ENCODE results near the gene FYB1. TPM values are rescaled to one million over a fixed set of nuclear protein-coding genes. Genes with fewer than 3 reads are reported as not detected.

The FYB1 gene
- total RNA-seq, 1 donor from 2014 or later = 84.9 TPM

DNA sequence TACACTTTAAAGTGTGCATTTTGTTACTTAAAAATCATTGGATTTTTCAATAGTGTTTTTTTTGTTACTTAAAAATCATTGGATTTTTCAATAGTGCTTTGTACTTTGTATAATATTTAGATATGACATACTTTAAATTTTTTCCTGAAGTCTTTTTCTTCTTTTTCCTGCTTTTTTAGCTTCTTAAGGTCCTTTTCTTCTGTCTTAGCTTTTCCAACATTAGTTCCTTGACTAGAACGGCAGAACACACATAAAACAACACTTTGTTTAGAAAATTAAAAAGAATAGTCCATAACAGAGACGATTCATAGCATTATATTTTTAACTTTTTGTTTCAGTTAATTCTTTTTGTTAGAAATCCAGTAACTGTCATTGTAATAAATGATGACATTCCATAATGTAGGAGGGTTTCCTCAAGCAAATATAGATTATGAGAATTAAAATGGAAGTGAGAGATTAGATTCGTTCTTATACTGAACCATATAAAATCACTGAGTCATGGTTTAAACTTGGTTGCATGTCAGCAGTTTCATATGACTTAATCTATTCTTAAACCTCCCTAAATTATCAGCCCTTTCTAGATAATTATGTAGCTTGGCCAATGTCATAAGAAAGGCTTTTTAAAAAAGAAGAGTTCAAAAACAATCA, 99.8 kb downstream of the FYB1 start:
- Mint-ChIP-seq H3K27me3 (no peaks in the 10 kb centered on the region), H3K4me3 (no peak overlapping the region), H3K36me3 (ENCODE audit: low read depth) (peaks cover 65% of the 10 kb centered on the region), H3K27ac (no peak overlapping the region), H3K9me3 (no peaks in the 10 kb centered on the region), H3K4me1 (peaks cover 19% of the 10 kb centered on the region)
- intact Hi-C loops (cut with micrococcal nuclease) = no loop called here
- no peak for DNase-seq

DNA sequence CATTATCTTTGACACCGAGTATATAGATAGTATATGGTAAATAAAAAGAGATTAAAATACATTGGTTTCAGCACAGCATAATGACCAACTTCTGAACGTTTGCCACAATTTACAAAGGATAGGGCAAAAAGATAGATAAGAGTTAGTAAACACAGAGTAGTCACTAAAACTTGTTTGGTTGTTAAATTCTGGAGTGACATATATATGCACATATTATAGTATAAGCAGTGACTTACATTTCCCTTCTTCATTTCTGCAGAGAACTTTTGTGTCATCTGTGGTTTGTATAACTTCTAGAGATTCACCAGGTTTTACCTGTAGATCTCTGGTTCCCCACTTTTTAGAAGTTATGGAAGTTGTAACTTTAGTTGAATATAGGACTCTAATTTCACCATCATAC, 100.7 kb downstream of the FYB1 start:
- intact Hi-C loops (cut with micrococcal nuclease) = no loop called here
- Mint-ChIP-seq H3K4me3 (no peak overlapping the region), H3K27ac (no peak overlapping the region), H3K27me3 (no peaks in the 10 kb centered on the region), H3K4me1 (peaks cover 19% of the 10 kb centered on the region), H3K36me3 (ENCODE audit: low read depth) (peaks cover 62% of the 10 kb centered on the region), H3K9me3 (no peaks in the 10 kb centered on the region)
- no peak for DNase-seq

DNA sequence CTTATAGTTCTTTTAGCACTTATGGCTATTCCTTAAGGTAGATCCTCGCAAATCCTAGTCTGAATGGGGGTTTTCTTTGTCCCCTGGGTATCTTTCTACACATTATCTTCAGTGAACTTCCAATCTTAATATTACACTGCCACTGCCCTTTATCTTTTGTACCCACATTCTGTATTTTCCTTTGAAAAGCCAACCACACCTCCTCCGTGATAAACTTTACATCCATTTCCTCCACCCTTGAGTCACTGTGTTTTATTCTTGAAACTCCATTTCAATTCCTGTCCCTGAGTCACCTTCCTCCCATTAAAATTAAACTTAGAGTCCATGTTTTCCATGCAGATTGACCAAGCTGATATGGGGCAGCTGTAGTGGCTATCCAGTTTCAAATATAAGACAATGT, 102.0 kb downstream of the FYB1 start:
- Mint-ChIP-seq H3K27ac (peak overlapping the region; percentile 30), H3K27me3 (no peaks in the 10 kb centered on the region), H3K9me3 (no peaks in the 10 kb centered on the region), H3K36me3 (ENCODE audit: low read depth) (peaks cover 63% of the 10 kb centered on the region), H3K4me1 (peaks cover 19% of the 10 kb centered on the region), H3K4me3 (no peak overlapping the region)
- DNase-seq = no peak
- intact Hi-C loops (cut with micrococcal nuclease) = no loop called here

DNA sequence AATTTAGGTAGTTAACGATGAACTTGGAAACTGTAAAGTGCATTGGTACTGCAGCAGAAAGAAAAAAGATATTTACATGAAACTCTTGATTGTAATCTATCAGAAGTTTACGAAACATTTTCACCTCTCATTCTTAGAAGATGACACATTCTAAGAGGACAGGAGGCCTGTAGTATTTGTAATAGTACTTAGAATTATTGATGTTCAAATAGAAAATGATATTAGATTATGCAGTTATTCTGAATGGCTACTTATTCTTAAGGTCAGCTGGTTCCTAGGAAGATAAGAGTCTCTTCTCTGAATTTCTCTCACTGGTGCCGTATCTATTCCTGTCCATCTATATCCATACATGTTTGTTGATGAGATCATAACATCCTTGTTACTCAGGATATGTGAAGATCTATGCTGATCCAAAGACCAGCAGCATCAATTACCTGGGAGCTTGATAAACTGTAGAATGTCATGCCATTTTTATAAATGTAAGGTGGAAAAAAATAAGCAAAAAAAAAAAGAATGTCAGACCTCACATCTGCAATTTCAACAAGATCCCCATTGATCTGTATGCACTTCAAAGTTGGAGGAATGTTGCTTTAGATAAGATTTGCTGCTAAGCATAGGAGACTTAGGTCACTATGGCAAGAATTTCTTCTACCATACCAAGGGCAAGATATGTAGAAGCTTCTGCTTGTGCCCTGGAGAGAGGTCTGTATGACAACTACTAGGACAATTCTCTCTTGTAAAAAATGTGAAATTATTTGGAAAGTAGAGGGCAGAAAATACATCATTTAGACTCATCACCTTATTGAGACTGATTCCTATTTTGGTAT, 102.8 kb downstream of the FYB1 start:
- H3K36me3 Mint-ChIP-seq (ENCODE audit: low read depth) = peaks cover 57% of the 10 kb centered on the region
- peaks cover 19% of the 10 kb centered on the region for H3K4me1 Mint-ChIP-seq
- DNase-seq = no peak
- no peaks in the 10 kb centered on the region for H3K9me3 Mint-ChIP-seq
- H3K27ac Mint-ChIP-seq = no peak overlapping the region
- no peak overlapping the region for H3K4me3 Mint-ChIP-seq
- intact Hi-C loops (cut with micrococcal nuclease) = no loop called here
- H3K27me3 Mint-ChIP-seq = no peaks in the 10 kb centered on the region

DNA sequence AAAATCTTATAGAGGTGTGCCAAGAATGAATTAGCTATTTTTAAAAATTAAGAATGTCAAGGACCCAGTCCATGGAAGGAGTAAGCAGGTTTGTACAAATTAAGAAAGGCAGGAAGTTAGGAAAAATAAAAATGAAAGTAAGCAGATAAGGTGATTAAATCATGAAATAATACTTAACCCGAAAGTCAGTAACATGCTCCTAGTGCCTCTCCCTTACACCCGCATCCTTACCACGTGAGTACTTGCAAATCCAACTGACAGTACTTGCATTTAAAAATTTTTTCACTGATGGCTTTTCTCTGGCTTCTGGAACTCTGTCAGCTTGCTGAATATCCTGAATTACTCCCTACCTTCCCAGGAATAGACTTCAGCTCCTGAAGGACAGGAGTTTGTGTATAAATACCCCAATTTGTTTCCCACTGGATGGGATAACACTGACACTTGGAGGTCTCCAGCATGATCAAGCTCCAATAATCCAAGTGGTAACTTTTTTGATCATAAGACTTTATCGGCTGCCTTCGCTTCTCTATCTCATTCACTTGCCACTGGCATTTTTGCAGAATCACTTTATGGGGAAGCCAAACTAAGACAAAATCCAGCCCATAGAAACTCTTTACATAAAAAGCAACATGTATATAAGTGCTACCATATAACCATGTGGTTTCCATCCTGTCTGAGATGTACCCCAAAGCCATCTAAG, 103.6 kb downstream of the FYB1 start:
- no peak overlapping the region for H3K4me3 Mint-ChIP-seq
- peaks cover 52% of the 10 kb centered on the region for H3K36me3 Mint-ChIP-seq (ENCODE audit: low read depth)
- H3K27ac Mint-ChIP-seq = peak overlapping the region; percentile 20
- no peaks in the 10 kb centered on the region for H3K27me3 Mint-ChIP-seq
- H3K4me1 Mint-ChIP-seq = peaks cover 19% of the 10 kb centered on the region
- intact Hi-C loops (cut with micrococcal nuclease) = no loop called here
- no peaks in the 10 kb centered on the region for H3K9me3 Mint-ChIP-seq
- DNase-seq = no peak

DNA sequence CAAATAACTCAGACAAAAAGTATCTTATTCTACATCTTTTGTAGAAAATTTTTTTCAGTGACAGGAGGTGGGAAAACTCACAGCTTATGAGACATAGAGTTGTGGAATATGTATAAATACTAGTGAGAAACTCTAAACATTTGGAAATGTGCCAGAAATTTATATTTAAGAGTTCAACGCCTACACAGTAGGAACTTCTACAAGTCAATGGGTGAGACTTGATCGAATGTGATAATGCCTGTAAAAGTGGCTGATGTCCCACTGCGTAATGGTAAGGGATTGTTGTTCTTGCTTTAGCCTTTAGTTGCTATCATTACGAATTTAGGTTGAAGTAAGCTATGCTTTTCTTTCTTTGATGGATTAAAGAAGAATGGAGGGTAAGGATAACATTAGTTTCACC, 105.2 kb downstream of the FYB1 start:
- H3K4me1 Mint-ChIP-seq = peaks cover 21% of the 10 kb centered on the region
- intact Hi-C loops (cut with micrococcal nuclease) = no loop called here
- no peaks in the 10 kb centered on the region for H3K9me3 Mint-ChIP-seq
- no peaks in the 10 kb centered on the region for H3K27me3 Mint-ChIP-seq
- H3K36me3 Mint-ChIP-seq (ENCODE audit: low read depth) = peaks cover 52% of the 10 kb centered on the region
- H3K4me3 Mint-ChIP-seq = no peak overlapping the region
- DNase-seq = no peak
- H3K27ac Mint-ChIP-seq = no peak overlapping the region

DNA sequence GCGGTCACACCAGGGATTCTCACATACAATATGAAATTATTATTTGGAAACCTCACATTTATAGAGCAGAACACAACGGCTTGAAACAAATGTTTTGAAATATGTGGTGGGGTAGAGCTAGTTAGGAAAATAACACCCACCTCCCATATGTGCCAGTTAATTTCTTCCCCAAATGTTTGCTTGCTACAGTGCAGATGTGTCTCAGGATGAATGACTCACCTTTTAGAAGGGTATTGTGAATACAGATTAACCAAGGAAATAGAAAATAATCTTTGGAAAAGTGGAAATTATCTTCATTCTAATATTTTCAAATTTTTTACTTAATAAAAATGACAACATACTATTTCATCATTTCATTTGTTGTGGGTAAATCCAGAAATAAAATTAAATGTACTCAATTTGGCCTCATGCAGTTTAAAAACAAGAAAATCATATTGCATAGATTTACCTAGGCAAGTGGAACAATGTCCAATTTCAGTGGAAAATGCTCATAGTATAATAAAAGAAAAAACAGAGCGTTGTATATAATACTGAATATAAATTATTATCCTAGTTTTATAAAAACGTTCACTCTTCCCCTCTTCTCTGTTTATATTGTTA, 105.9 kb downstream of the FYB1 start:
- Mint-ChIP-seq H3K27me3 (no peaks in the 10 kb centered on the region), H3K36me3 (ENCODE audit: low read depth) (peaks cover 53% of the 10 kb centered on the region), H3K4me3 (no peak overlapping the region), H3K9me3 (no peaks in the 10 kb centered on the region), H3K4me1 (peaks cover 21% of the 10 kb centered on the region), H3K27ac (no peak overlapping the region)
- intact Hi-C loops (cut with micrococcal nuclease) = no loop called here
- DNase-seq = no peak

DNA sequence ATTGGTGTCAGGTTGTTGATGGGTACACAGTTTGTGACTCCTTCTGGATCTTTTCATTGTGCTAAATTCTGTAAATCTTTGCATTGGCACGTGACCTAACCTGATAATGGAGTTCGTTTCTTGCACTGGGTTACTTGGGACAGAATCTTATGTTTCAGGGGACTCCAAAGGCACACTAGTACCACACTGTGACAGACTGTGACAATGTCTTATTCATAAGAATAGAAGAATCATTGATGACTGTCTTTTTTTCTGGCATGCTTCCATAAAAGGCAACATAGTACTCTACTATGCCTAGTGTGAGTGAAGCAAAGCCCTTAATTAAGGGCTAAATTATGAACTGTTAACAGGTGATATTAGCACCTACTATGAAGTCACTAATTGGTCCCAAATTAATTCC, 109.8 kb downstream of the FYB1 start:
- Mint-ChIP-seq H3K27me3 (no peaks in the 10 kb centered on the region), H3K36me3 (ENCODE audit: low read depth) (peaks cover 29% of the 10 kb centered on the region), H3K9me3 (no peaks in the 10 kb centered on the region), H3K27ac (no peak overlapping the region), H3K4me3 (no peak overlapping the region), H3K4me1 (peaks cover 2% of the 10 kb centered on the region)
- no peak for DNase-seq
- intact Hi-C loops (cut with micrococcal nuclease) = no loop called here

DNA sequence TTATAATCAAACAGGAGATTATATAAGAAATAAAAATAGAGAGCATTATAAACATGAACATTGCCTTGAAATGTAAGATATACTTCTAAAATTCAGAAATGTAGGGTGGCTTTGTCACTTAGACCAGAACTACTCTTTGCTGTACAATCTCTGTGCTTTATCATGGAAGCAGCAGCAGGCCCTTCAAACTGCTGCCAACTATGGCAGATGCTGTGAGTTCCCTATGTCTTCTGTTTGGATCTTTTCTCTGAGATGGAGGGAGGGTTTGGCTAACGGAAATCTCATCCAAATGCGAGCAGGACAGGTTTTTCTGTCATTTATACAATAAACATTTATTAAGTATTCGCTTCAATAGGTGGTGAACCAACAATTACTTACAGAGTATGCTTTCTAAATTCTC, 110.4 kb downstream of the FYB1 start:
- Mint-ChIP-seq H3K27ac (no peak overlapping the region), H3K36me3 (ENCODE audit: low read depth) (peaks cover 29% of the 10 kb centered on the region)
- intact Hi-C loops (cut with micrococcal nuclease) = no loop called here

DNA sequence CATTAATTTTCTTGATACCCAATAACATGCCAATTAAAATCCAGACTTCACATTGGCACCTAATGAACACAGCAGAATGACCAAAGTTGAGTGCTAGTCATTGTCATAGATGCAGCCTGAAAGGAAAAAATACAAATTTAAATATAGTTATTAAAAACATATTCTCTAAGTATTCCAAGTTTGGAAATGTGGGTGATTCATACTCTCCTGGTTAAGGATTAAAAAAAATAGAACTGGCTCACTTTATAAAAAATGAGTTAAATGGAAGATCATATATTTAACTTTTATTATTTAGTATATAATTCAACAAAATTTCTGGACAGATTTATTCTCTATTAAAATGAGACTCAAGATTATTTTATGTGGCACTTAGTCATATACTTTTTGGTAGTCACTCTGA, 112.0 kb downstream of the FYB1 start:
- intact Hi-C loops (cut with micrococcal nuclease) = no loop called here
- no peak overlapping the region for H3K27ac Mint-ChIP-seq
- H3K36me3 Mint-ChIP-seq (ENCODE audit: low read depth) = peaks cover 35% of the 10 kb centered on the region
- H3K9me3 Mint-ChIP-seq = no peaks in the 10 kb centered on the region
- no peaks in the 10 kb centered on the region for H3K27me3 Mint-ChIP-seq
- no peak overlapping the region for H3K4me3 Mint-ChIP-seq
- peaks cover 4% of the 10 kb centered on the region for H3K4me1 Mint-ChIP-seq
- DNase-seq = no peak

More for the DNA sequence above, 110.4 kb downstream of the FYB1 start:
- Mint-ChIP-seq H3K9me3 (no peaks in the 10 kb centered on the region), H3K4me1 (peaks cover 2% of the 10 kb centered on the region), H3K27me3 (no peaks in the 10 kb centered on the region), H3K4me3 (no peak overlapping the region)
- no peak for DNase-seq

DNA sequence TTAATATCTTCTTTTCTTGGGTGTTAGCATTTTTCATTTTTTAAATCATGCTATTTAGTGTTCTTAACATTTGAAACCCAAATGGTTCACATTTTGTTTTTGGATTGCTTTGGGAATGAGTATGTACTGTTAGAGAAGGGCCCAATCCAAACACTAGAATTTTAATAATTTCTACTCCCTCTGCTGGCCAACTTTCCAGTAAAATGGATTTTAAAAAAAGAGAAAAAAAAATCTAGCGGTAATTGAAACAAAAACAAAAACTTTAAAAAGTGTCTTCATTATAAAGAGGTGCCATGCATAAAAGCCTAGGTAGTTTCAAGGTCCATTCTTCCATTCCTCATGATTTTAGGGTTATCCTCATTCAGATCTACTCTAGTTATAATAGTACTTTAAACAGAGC, 113.0 kb downstream of the FYB1 start:
- intact Hi-C loops (cut with micrococcal nuclease) = no loop called here
- DNase-seq = no peak
- H3K9me3 Mint-ChIP-seq = no peaks in the 10 kb centered on the region
- H3K36me3 Mint-ChIP-seq (ENCODE audit: low read depth) = peaks cover 36% of the 10 kb centered on the region
- peaks cover 7% of the 10 kb centered on the region for H3K4me1 Mint-ChIP-seq
- no peaks in the 10 kb centered on the region for H3K27me3 Mint-ChIP-seq
- H3K4me3 Mint-ChIP-seq = no peak overlapping the region
- no peak overlapping the region for H3K27ac Mint-ChIP-seq

DNA sequence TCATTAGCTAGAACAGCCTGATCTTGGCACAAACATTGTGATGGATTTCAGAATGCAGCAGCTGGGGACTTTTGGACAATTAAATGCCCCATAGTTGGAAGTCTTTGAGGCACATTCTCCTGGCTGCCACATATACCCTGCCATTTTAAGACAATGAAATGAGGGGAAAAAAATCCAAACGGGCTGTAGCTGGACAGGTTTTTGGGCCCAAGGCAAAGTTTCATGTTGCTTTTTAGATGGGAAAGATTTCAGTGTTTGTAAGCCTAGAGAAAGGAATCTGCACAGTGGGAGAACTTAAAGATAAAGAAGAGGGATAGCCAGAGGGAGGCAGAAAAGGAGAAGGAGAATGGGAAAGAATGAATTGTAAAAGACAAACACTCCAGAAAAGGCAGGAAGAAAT, 115.1 kb downstream of the FYB1 start:
- no peaks in the 10 kb centered on the region for H3K27me3 Mint-ChIP-seq
- peaks cover 34% of the 10 kb centered on the region for H3K36me3 Mint-ChIP-seq (ENCODE audit: low read depth)
- H3K4me1 Mint-ChIP-seq = peaks cover 14% of the 10 kb centered on the region
- H3K27ac Mint-ChIP-seq = no peak overlapping the region
- H3K4me3 Mint-ChIP-seq = no peak overlapping the region
- no peaks in the 10 kb centered on the region for H3K9me3 Mint-ChIP-seq
- no peak for DNase-seq
- intact Hi-C loops (cut with micrococcal nuclease) = no loop called here

DNA sequence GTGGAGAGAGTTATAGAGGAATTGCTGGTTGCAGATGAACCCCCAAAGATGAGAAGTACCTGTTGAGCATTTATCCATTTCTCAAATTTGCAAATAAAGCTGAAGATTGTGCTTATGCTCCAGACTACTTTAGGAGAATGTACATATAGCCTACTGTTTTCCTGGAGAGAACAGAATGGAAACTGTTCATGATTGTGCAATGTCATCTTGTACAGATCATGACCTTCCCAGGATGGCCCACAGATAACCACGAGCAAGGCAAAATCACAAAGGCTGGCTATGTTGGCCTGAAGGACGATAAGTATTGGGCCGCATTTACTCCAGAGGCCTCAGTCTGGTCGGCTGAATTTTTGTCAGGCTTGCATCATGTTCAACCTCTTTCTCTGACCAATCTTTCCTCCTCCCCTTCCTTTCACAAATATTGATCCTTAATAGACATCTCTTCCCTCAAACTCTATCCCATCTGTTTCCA, 116.6 kb downstream of the FYB1 start:
- no peak overlapping the region for H3K27ac Mint-ChIP-seq
- H3K4me1 Mint-ChIP-seq = peaks cover 14% of the 10 kb centered on the region
- H3K9me3 Mint-ChIP-seq = no peaks in the 10 kb centered on the region
- no peaks in the 10 kb centered on the region for H3K27me3 Mint-ChIP-seq
- intact Hi-C loops (cut with micrococcal nuclease) = no loop called here
- no peak for DNase-seq
- peaks cover 30% of the 10 kb centered on the region for H3K36me3 Mint-ChIP-seq (ENCODE audit: low read depth)
- no peak overlapping the region for H3K4me3 Mint-ChIP-seq
